Measurements from ENCODE around the gene PRKN. TPM values are rescaled to one million over a fixed set of nuclear protein-coding genes. Genes with fewer than 3 reads are reported as not detected.

The PRKN gene
- total RNA-seq, 1 donor from 2014 or later, result 1.3 TPM

DNA sequence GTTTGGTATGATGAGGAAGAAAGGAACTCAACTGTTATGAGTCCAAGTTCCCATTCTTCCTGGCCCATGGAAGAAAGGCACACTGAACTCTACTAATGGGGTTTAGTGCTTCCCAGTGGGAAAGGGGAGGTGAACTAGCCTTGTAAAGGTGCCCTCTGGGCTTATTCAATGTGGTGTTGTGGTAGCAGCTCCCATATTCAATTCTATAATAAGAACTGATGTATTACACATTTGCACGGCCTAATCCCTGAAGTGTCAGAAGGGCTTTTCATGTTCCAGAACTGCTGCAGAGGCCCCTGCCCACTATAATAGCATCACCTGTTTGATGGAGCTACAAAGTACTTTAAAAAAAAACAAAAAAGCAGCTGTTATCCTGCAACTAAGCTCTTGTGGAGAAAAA, 17.1 kb downstream of the PRKN start:
- Histone ChIP-seq H3K4me3 (ENCODE audit: insufficient read depth, low read depth, low read length) (no peak overlapping the region), H3K4me1 (ENCODE audit: insufficient read depth, low read length) (no peaks in the 10 kb centered on the region), H3K27me3 (ENCODE audit: insufficient read depth, low read length) (no peaks in the 10 kb centered on the region), H3K36me3 (ENCODE audit: insufficient read depth, low read length) (no peaks in the 10 kb centered on the region), H3K9ac (ENCODE audit: low read length) (no peak overlapping the region), H3K9me3 (ENCODE audit: insufficient read depth, low read depth, low read length) (no peaks in the 10 kb centered on the region), H2AFZ (ENCODE audit: low read depth, low read length) (no peak overlapping the region), H3K79me2 (ENCODE audit: insufficient read depth, low read length) (no peaks in the 10 kb centered on the region), H4K20me1 (ENCODE audit: insufficient read depth, low read length) (no peaks in the 10 kb centered on the region), H3K4me2 (ENCODE audit: low read length) (no peak overlapping the region), H3K27ac (ENCODE audit: low read depth, low read length) (no peak overlapping the region)
- no peaks in the 10 kb centered on the region for H3K27me3 Mint-ChIP-seq (ENCODE audit: low read depth, unreplicated experiment)
- DNase-seq (ENCODE audit: low read depth) (no peak), FAIRE-seq (no peak)
- H3K4me3 Mint-ChIP-seq (ENCODE audit: unreplicated experiment), result no peak overlapping the region
- H3K36me3 Mint-ChIP-seq (ENCODE audit: low read depth, unreplicated experiment), result no peaks in the 10 kb centered on the region
- no peaks in the 10 kb centered on the region for H3K4me1 Mint-ChIP-seq (ENCODE audit: low read depth, unreplicated experiment)
- no peaks in the 10 kb centered on the region for H3K9me3 Mint-ChIP-seq (ENCODE audit: unreplicated experiment)
- H3K27ac Mint-ChIP-seq (ENCODE audit: unreplicated experiment), result no peak overlapping the region
- TF ChIP-seq, protein P1, sequence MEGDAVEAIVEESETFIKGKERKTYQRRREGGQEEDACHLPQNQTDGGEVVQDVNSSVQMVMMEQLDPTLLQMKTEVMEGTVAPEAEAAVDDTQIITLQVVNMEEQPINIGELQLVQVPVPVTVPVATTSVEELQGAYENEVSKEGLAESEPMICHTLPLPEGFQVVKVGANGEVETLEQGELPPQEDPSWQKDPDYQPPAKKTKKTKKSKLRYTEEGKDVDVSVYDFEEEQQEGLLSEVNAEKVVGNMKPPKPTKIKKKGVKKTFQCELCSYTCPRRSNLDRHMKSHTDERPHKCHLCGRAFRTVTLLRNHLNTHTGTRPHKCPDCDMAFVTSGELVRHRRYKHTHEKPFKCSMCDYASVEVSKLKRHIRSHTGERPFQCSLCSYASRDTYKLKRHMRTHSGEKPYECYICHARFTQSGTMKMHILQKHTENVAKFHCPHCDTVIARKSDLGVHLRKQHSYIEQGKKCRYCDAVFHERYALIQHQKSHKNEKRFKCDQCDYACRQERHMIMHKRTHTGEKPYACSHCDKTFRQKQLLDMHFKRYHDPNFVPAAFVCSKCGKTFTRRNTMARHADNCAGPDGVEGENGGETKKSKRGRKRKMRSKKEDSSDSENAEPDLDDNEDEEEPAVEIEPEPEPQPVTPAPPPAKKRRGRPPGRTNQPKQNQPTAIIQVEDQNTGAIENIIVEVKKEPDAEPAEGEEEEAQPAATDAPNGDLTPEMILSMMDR (IDR thresholded peaks at IDR 0.05; ENCODE audit: insufficient read depth, low read depth, low read length), result no peak
- TF ChIP-seq EZH2 (IDR thresholded peaks at IDR 0.05; ENCODE audit: insufficient read depth, low read length), result no peak

DNA sequence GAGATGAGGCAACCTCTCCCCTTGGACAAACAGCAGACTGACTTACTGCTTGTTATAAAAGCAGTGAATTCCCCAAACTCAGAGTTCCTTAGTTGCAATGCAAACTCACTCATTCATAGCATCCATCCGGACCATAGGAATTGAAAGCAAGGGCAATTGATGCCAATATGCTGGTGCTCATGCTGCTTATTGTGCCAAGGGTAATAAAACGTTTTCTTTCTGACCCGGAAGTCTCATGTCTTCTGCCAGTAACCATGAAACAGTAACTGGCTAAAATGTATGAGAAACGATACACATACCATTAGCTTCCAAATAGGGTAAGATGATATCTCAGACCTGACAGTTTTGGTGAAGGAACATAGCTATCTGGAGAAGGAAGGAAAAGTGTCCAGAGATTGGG, 18.1 kb downstream of the PRKN start:
- no peaks in the 10 kb centered on the region for H3K9me3 ChIP-seq (ENCODE audit: insufficient read depth, low read depth, low read length)
- no peak overlapping the region for H3K4me3 Mint-ChIP-seq (ENCODE audit: unreplicated experiment)
- no peaks in the 10 kb centered on the region for H3K27me3 Mint-ChIP-seq (ENCODE audit: low read depth, unreplicated experiment)
- H3K27ac Mint-ChIP-seq (ENCODE audit: unreplicated experiment), result no peak overlapping the region
- H2AFZ ChIP-seq (ENCODE audit: low read depth, low read length), result no peak overlapping the region
- no peak overlapping the region for H3K4me3 ChIP-seq (ENCODE audit: insufficient read depth, low read depth, low read length)
- no peaks in the 10 kb centered on the region for H3K27me3 ChIP-seq (ENCODE audit: insufficient read depth, low read length)
- no peaks in the 10 kb centered on the region for H3K4me1 ChIP-seq (ENCODE audit: insufficient read depth, low read length)
- no peaks in the 10 kb centered on the region for H3K4me1 Mint-ChIP-seq (ENCODE audit: low read depth, unreplicated experiment)
- H3K4me2 ChIP-seq (ENCODE audit: low read length), result no peak overlapping the region
- H3K79me2 ChIP-seq (ENCODE audit: insufficient read depth, low read length), result no peaks in the 10 kb centered on the region
- no peaks in the 10 kb centered on the region for H3K36me3 ChIP-seq (ENCODE audit: insufficient read depth, low read length)
- DNase-seq (ENCODE audit: low read depth) (no peak), FAIRE-seq (no peak)
- TF ChIP-seq EZH2 (IDR thresholded peaks at IDR 0.05; ENCODE audit: insufficient read depth, low read length), result no peak
- TF ChIP-seq, protein P1 (IDR thresholded peaks at IDR 0.05; ENCODE audit: insufficient read depth, low read depth, low read length), result no peak
- no peaks in the 10 kb centered on the region for H3K36me3 Mint-ChIP-seq (ENCODE audit: low read depth, unreplicated experiment)
- no peak overlapping the region for H3K9ac ChIP-seq (ENCODE audit: low read length)
- no peaks in the 10 kb centered on the region for H3K9me3 Mint-ChIP-seq (ENCODE audit: unreplicated experiment)
- no peak overlapping the region for H3K27ac ChIP-seq (ENCODE audit: low read depth, low read length)
- no peaks in the 10 kb centered on the region for H4K20me1 ChIP-seq (ENCODE audit: insufficient read depth, low read length)

DNA sequence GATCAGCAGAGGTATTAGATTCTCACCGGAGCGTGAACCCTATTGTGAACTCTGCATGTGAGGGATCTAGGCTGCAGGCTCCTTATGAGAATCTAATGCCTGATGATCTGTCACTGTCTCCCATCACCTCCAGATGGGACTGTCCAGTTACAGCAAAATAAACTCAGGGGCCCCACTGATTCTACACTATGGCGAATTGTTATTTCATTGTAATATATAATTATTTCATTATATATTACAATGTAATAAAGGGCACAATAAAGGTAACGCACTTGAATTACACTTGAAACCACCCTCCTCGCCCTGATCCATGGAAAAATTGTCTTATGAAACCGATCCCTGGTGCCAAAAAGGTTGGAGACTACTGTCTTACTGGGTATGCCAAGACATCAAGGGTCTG, 18.6 kb downstream of the PRKN start:
- H3K4me1 Mint-ChIP-seq (ENCODE audit: low read depth, unreplicated experiment), result no peaks in the 10 kb centered on the region
- H3K4me3 Mint-ChIP-seq (ENCODE audit: unreplicated experiment), result no peak overlapping the region
- H3K4me1 ChIP-seq (ENCODE audit: insufficient read depth, low read length), result no peaks in the 10 kb centered on the region
- no peaks in the 10 kb centered on the region for H3K27me3 ChIP-seq (ENCODE audit: insufficient read depth, low read length)
- no peaks in the 10 kb centered on the region for H3K36me3 Mint-ChIP-seq (ENCODE audit: low read depth, unreplicated experiment)
- H3K27me3 Mint-ChIP-seq (ENCODE audit: low read depth, unreplicated experiment), result no peaks in the 10 kb centered on the region
- H3K27ac ChIP-seq (ENCODE audit: low read depth, low read length), result no peak overlapping the region
- no peak overlapping the region for H3K9ac ChIP-seq (ENCODE audit: low read length)
- no peaks in the 10 kb centered on the region for H3K9me3 Mint-ChIP-seq (ENCODE audit: unreplicated experiment)
- H3K9me3 ChIP-seq (ENCODE audit: insufficient read depth, low read depth, low read length), result no peaks in the 10 kb centered on the region
- no peak overlapping the region for H3K27ac Mint-ChIP-seq (ENCODE audit: unreplicated experiment)
- no peak overlapping the region for H2AFZ ChIP-seq (ENCODE audit: low read depth, low read length)
- H4K20me1 ChIP-seq (ENCODE audit: insufficient read depth, low read length), result no peaks in the 10 kb centered on the region
- no peaks in the 10 kb centered on the region for H3K36me3 ChIP-seq (ENCODE audit: insufficient read depth, low read length)
- H3K4me3 ChIP-seq (ENCODE audit: insufficient read depth, low read depth, low read length), result no peak overlapping the region
- FAIRE-seq (no peak), DNase-seq (ENCODE audit: low read depth) (no peak)
- TF ChIP-seq EZH2 (IDR thresholded peaks at IDR 0.05; ENCODE audit: insufficient read depth, low read length), result no peak
- TF ChIP-seq, protein P1 (IDR thresholded peaks at IDR 0.05; ENCODE audit: insufficient read depth, low read depth, low read length), result no peak
- no peak overlapping the region for H3K4me2 ChIP-seq (ENCODE audit: low read length)
- no peaks in the 10 kb centered on the region for H3K79me2 ChIP-seq (ENCODE audit: insufficient read depth, low read length)
